ENCODE results near the gene EYA2. TPM values are rescaled to one million over a fixed set of nuclear protein-coding genes. Genes with fewer than 3 reads are reported as not detected.

Gene EYA2
- total RNA-seq, 4 donors from 2014 or later, result 2.0 to 11.0 (median 5.6) TPM

DNA sequence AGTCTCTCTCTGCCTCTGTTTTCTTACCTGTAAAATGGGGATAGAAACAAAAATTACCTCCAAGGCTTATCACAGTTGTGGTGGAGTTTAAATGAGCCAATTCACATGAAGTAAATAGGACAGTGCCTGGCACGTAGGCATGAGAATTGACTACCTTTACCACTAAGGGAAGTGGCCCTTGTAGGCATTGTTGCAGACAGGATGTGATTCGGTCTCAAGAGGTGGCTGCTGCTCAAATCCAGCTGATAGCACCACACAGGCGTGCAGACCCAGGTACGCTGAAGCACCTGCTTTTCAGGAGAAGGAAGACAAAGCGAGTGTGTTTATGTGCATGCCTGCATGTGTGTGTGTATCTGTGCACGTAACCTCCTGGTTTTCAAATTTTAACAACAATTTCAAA, 108.6 kb downstream of the EYA2 start:
- TF ChIP-seq POLR2A (IDR thresholded peaks at IDR 0.05), result no peak
- H3K4me1 ChIP-seq, result no peaks in the 10 kb centered on the region
- intact Hi-C loops (cut with DNase I; ENCODE audit: low total_unique reads), result no loop called here
- DNase-seq, result no peak
- H3K36me3 ChIP-seq, result no peaks in the 10 kb centered on the region
- H3K27me3 ChIP-seq, result no peaks in the 10 kb centered on the region
- H3K9me3 ChIP-seq, result no peaks in the 10 kb centered on the region
- no peak overlapping the region for H3K27ac ChIP-seq
- no peak overlapping the region for H3K4me3 ChIP-seq

- no peak for DNase-seq
- TF ChIP-seq, protein P1, sequence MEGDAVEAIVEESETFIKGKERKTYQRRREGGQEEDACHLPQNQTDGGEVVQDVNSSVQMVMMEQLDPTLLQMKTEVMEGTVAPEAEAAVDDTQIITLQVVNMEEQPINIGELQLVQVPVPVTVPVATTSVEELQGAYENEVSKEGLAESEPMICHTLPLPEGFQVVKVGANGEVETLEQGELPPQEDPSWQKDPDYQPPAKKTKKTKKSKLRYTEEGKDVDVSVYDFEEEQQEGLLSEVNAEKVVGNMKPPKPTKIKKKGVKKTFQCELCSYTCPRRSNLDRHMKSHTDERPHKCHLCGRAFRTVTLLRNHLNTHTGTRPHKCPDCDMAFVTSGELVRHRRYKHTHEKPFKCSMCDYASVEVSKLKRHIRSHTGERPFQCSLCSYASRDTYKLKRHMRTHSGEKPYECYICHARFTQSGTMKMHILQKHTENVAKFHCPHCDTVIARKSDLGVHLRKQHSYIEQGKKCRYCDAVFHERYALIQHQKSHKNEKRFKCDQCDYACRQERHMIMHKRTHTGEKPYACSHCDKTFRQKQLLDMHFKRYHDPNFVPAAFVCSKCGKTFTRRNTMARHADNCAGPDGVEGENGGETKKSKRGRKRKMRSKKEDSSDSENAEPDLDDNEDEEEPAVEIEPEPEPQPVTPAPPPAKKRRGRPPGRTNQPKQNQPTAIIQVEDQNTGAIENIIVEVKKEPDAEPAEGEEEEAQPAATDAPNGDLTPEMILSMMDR (IDR thresholded peaks at IDR 0.05), result no peak
- TF ChIP-seq POLR2A (IDR thresholded peaks at IDR 0.05), result no peak
- no peak overlapping the region for H3K4me3 ChIP-seq
- intact Hi-C loops (cut with DNase I; ENCODE audit: low total_unique reads), result no loop called here
- no peaks in the 10 kb centered on the region for H3K27me3 ChIP-seq
- H3K27ac ChIP-seq, result no peak overlapping the region
- H3K4me1 ChIP-seq, result no peaks in the 10 kb centered on the region
- no peaks in the 10 kb centered on the region for H3K9me3 ChIP-seq
- H3K36me3 ChIP-seq, result no peaks in the 10 kb centered on the region
Observed at GRCh38 chr20:47004179-47004578, 109.5 kb downstream of the EYA2 start.

GRCh38 chr20:47007826-47008655, 113.4 kb downstream of the EYA2 start:
- no peaks in the 10 kb centered on the region for H3K36me3 ChIP-seq
- TF ChIP-seq POLR2A (IDR thresholded peaks at IDR 0.05), result no peak
- TF ChIP-seq, protein P1 (IDR thresholded peaks at IDR 0.05), result no peak
- H3K4me1 ChIP-seq, result no peaks in the 10 kb centered on the region
- H3K27me3 ChIP-seq, result no peaks in the 10 kb centered on the region
- no peaks in the 10 kb centered on the region for H3K9me3 ChIP-seq
- intact Hi-C loops (cut with DNase I; ENCODE audit: low total_unique reads), result no loop called here
- H3K27ac ChIP-seq, result no peak overlapping the region
- no peak overlapping the region for H3K4me3 ChIP-seq
- DNase-seq, result no peak

DNA sequence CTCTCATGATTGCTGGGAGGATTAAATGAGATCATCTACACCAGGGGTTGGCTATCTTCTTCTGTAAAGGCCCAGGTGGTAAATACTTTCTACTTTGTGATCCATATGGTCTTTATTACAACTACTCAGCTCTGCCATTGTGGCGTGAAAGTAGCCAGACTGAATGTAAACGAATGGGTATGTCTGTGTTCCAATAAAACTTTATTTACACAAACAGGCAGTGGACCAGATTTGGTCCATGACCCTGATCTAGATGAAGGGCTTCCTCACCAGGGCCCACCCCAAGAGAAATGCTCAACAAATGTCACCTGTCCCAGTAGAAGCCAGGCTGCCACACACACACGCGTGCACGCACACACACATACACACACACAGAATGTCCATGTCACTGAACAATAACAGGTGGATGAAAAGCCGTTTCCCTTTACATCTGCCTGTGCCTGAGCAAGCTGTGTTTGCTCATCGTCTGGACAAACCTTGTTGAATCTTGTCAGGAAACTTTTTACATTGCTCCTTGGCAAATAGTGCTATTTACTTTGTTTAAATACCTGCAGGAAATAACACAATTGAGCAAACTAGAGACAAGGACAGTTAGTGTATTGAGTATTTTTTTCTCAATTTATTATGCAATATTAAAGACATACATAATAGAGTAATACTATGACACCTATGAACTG, 114.3 kb downstream of the EYA2 start:
- Histone ChIP-seq H3K36me3 (no peaks in the 10 kb centered on the region), H3K9me3 (no peaks in the 10 kb centered on the region)
- intact Hi-C loops (cut with DNase I; ENCODE audit: low total_unique reads), result no loop called here

DNA sequence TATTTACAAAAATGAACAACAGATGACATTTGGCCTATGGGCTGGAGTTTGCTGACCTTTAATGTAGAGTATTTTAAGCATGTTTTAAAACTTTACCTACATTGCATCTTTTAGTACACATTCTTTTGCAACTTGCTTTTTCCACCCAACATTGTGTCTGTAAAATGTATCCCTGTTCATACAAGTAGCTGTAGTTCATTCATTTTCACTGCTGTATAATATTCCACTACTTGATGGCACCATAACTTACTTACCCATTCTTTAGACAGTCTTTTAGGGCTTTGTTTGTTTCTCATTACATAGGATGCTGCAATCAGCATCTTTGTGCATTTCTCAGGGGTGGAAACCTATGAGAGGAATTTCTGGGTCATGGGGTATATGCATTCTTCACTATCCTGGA, 115.1 kb downstream of the EYA2 start:
- DNase-seq, result no peak
- TF ChIP-seq, protein P1 (IDR thresholded peaks at IDR 0.05), result no peak
- no peak for TF ChIP-seq POLR2A (IDR thresholded peaks at IDR 0.05)
- no peaks in the 10 kb centered on the region for H3K27me3 ChIP-seq
- intact Hi-C loops (cut with DNase I; ENCODE audit: low total_unique reads), result no loop called here
- no peak overlapping the region for H3K4me3 ChIP-seq
- H3K4me1 ChIP-seq, result no peaks in the 10 kb centered on the region
- no peaks in the 10 kb centered on the region for H3K36me3 ChIP-seq
- no peaks in the 10 kb centered on the region for H3K9me3 ChIP-seq
- no peak overlapping the region for H3K27ac ChIP-seq

More for the DNA sequence above, 114.3 kb downstream of the EYA2 start:
- H3K27me3 ChIP-seq, result no peaks in the 10 kb centered on the region
- H3K27ac ChIP-seq, result no peak overlapping the region
- TF ChIP-seq, protein P1 (IDR thresholded peaks at IDR 0.05), result no peak
- no peak for TF ChIP-seq POLR2A (IDR thresholded peaks at IDR 0.05)
- no peak overlapping the region for H3K4me3 ChIP-seq
- H3K4me1 ChIP-seq, result no peaks in the 10 kb centered on the region
- no peak for DNase-seq
